ENCODE data around the gene GDPGP1. TPM values are rescaled to one million over a fixed set of nuclear protein-coding genes. Genes with fewer than 3 reads are reported as not detected.

Gene GDPGP1
- total RNA-seq, 1 experiment from 2014 or later: 5.1 TPM

- TF ChIP-seq CTCF (IDR thresholded peaks at IDR 0.05; ENCODE audit: insufficient read depth in 1 of 2, low read depth in 1 of 2, low read length in 1 of 2, severe bottlenecking in 1 of 2, unreplicated experiment in 1 of 2): no peak
- Histone ChIP-seq H3K4me1 (no peaks in the 10 kb centered on the region), H3K36me3 (ENCODE audit: control insufficient read depth, insufficient read depth, low read length) (no peaks in the 10 kb centered on the region), H3K4me3 (ENCODE audit: low read depth, low read length) (no peak overlapping the region), H3K27me3 (replicated peaks; ENCODE audit: control insufficient read depth, insufficient read depth, low read length) (no peaks in the 10 kb centered on the region), H3K9me3 (no peaks in the 10 kb centered on the region)
- Mint-ChIP-seq H3K36me3 (ENCODE audit: insufficient read depth, unreplicated experiment) (peaks cover 11% of the 10 kb centered on the region), H3K4me1 (ENCODE audit: low read depth, unreplicated experiment) (no peaks in the 10 kb centered on the region), H3K4me3 (ENCODE audit: unreplicated experiment) (no peak overlapping the region), H3K27ac (ENCODE audit: unreplicated experiment) (no peak overlapping the region), H3K27me3 (ENCODE audit: insufficient read depth, unreplicated experiment) (no peaks in the 10 kb centered on the region), H3K9me3 (ENCODE audit: unreplicated experiment) (no peaks in the 10 kb centered on the region)
- CTCF ChIA-PET: interaction anchor here (0.7 to 2.3 kb wide), 4 partner anchors 10 to 80 kb away, joined by 4 to 39 read pairs (median 18); partner anchors contain the start of genes CIB1, GDPGP1 and SEMA4B
- no peak for DNase-seq
- POLR2A ChIA-PET: no interaction called here
- intact Hi-C loops (cut with micrococcal nuclease; ENCODE audit: unreplicated experiment): no loop called here
- BruUV-seq (replicated peaks): no TSS peak
These were observed 11.5 kb upstream of the GDPGP1 start for GRCh38 chr15:90222547-90222946.

- H3K27me3 Mint-ChIP-seq (ENCODE audit: insufficient read depth, unreplicated experiment): no peaks in the 10 kb centered on the region
- no peaks in the 10 kb centered on the region for H3K27me3 ChIP-seq (replicated peaks; ENCODE audit: control insufficient read depth, insufficient read depth, low read length)
- DNase-seq: no peak
- no peak for TF ChIP-seq CTCF (IDR thresholded peaks at IDR 0.05; ENCODE audit: insufficient read depth in 1 of 2, low read depth in 1 of 2, low read length in 1 of 2, severe bottlenecking in 1 of 2, unreplicated experiment in 1 of 2)
- no peaks in the 10 kb centered on the region for H3K4me1 Mint-ChIP-seq (ENCODE audit: low read depth, unreplicated experiment)
- ChIA-PET CTCF (interaction anchor here (0.6 to 1.4 kb wide), 2 partner anchors 10 kb away, joined by 4 read pairs; partner anchors contain the start of genes CIB1 and GDPGP1), POLR2A (no interaction called here)
- no TSS peak for BruUV-seq (replicated peaks)
- H3K9me3 Mint-ChIP-seq (ENCODE audit: unreplicated experiment): no peaks in the 10 kb centered on the region
- peaks cover 11% of the 10 kb centered on the region for H3K36me3 Mint-ChIP-seq (ENCODE audit: insufficient read depth, unreplicated experiment)
- no peak overlapping the region for H3K27ac Mint-ChIP-seq (ENCODE audit: unreplicated experiment)
- intact Hi-C loops (cut with micrococcal nuclease; ENCODE audit: unreplicated experiment): no loop called here
- no peaks in the 10 kb centered on the region for H3K4me1 ChIP-seq
- no peaks in the 10 kb centered on the region for H3K9me3 ChIP-seq
- H3K36me3 ChIP-seq (ENCODE audit: control insufficient read depth, insufficient read depth, low read length): no peaks in the 10 kb centered on the region
- H3K4me3 Mint-ChIP-seq (ENCODE audit: unreplicated experiment): no peak overlapping the region
- no peak overlapping the region for H3K4me3 ChIP-seq (ENCODE audit: low read depth, low read length)
These were observed 10.4 kb upstream of the GDPGP1 start for GRCh38 chr15:90223441-90224165.

- BruUV-seq (replicated peaks): no TSS peak
- H3K36me3 ChIP-seq (ENCODE audit: control insufficient read depth, insufficient read depth, low read length): no peaks in the 10 kb centered on the region
- H3K4me1 Mint-ChIP-seq (ENCODE audit: low read depth, unreplicated experiment): no peaks in the 10 kb centered on the region
- H3K9me3 Mint-ChIP-seq (ENCODE audit: unreplicated experiment): no peaks in the 10 kb centered on the region
- no peaks in the 10 kb centered on the region for H3K27me3 Mint-ChIP-seq (ENCODE audit: insufficient read depth, unreplicated experiment)
- no peaks in the 10 kb centered on the region for H3K4me1 ChIP-seq
- H3K36me3 Mint-ChIP-seq (ENCODE audit: insufficient read depth, unreplicated experiment): peaks cover 11% of the 10 kb centered on the region
- H3K9me3 ChIP-seq: no peaks in the 10 kb centered on the region
- TF ChIP-seq CTCF (IDR thresholded peaks at IDR 0.05; ENCODE audit: insufficient read depth in 1 of 2, low read depth in 1 of 2, low read length in 1 of 2, severe bottlenecking in 1 of 2, unreplicated experiment in 1 of 2): no peak
- POLR2A ChIA-PET: no interaction called here
- no peak for DNase-seq
- H3K4me3 Mint-ChIP-seq (ENCODE audit: unreplicated experiment): no peak overlapping the region
- intact Hi-C loops (cut with micrococcal nuclease; ENCODE audit: unreplicated experiment): no loop called here
- H3K27me3 ChIP-seq (replicated peaks; ENCODE audit: control insufficient read depth, insufficient read depth, low read length): no peaks in the 10 kb centered on the region
- H3K27ac Mint-ChIP-seq (ENCODE audit: unreplicated experiment): no peak overlapping the region
- no peak overlapping the region for H3K4me3 ChIP-seq (ENCODE audit: low read depth, low read length)
- CTCF ChIA-PET: interaction anchor here (1.4 kb wide), 1 partner anchor 8 kb away, joined by 4 read pairs; the partner anchor contains the start of genes CIB1 and GDPGP1
These were observed 9.0 kb upstream of the GDPGP1 start for GRCh38 chr15:90225047-90225446.
